Transverse colon (tissue), 4 donors: ENCODE data around the gene LEKR1. TPM values are rescaled to one million over a fixed set of nuclear protein-coding genes. Genes with fewer than 3 reads are reported as not detected.

Experiments
- DNase-seq: peaks from one replicate; pipeline ENCODE4 v3.0.0-alpha.2; 2019
- H3K27ac ChIP-seq, 4 donors: fragments of 200-600 bp; sonication (generic); 2 replicates each; pipeline ENCODE4 v1.5.1; 2016 to 2018; ENCODE audit warnings: inconsistent platforms in 4 of 4
- H3K27me3 ChIP-seq: fragments of 200-600 bp; sonication (generic); 2 replicates; pipeline ENCODE4 v1.5.1; 2017; ENCODE audit warnings: inconsistent platforms
- H3K36me3 ChIP-seq, 4 donors: fragments of 200-600 bp; sonication (generic); 2 replicates each; pipeline ENCODE4 v1.5.1; 2017 to 2019; ENCODE audit warnings: inconsistent platforms in 4 of 4
- H3K4me1 ChIP-seq, 4 donors: fragments of 200-600 bp; sonication (generic); 2 replicates each; pipeline ENCODE4 v1.5.1; 2017 to 2020; ENCODE audit warnings: inconsistent platforms in 4 of 4
- H3K4me3 ChIP-seq, 4 donors: fragments of 200-600 bp; sonication (generic); 1 replicate in 1 of 4; 2 replicates in 3 of 4; pipeline versions ENCODE4 v1.5.1 to v1.6.1; 2017 to 2019; ENCODE audit warnings: inconsistent platforms in 4 of 4
- H3K9me3 ChIP-seq, 2 donors: fragments of 200-600 bp; sonication (generic); 2 replicates each; pipeline ENCODE4 v1.5.1; 2017 to 2019; ENCODE audit warnings: inconsistent platforms in 2 of 2
- EP300 ChIP-seq: sonication (generic); formaldehyde crosslinking; IDR thresholded peaks from one replicate; pipeline ENCODE4 v1.6.1; 2017; ENCODE audit warnings: antibody characterized with exemption, low read depth
- POLR2A ChIP-seq: fragments of 450-650 bp; IDR thresholded peaks from one replicate; pipeline ENCODE4 v1.6.1; 2016; ENCODE audit warnings: antibody characterized with exemption, mild to moderate bottlenecking, moderate library complexity
- POLR2AphosphoS5 ChIP-seq, 3 donors: sonication (generic); formaldehyde crosslinking; IDR thresholded peaks; one replicate each; pipeline ENCODE4 v1.6.1; 2016; ENCODE audit warnings: antibody characterized with exemption in 3 of 3
- WGBS, 2 donors: methylation state at CpG; one replicate each; pipeline ENCODE4 v1.1.5; 2018; ENCODE audit warnings: low coverage in 1 of 2; 5-methylcytosine and 5-hydroxymethylcytosine counted together
- in situ Hi-C, 4 donors: fragments of 200-750 bp; cut with MboI; loops; one replicate each; pipeline versions ENCODE4 v1.15.0 to v1.15.1; 2017; ENCODE audit warnings: low sequenced_read_pairs in 3 of 4, low pct_ligation_motif_present in 1 of 4, low pct_unique_long_range_greater_than_20kb in 1 of 4
- intact Hi-C: fragments of 100-400 bp; cut with DNase I; formaldehyde crosslinking; loops from one replicate; pipeline ENCODE4 v1.15.1; 2023; ENCODE audit warnings: low total_unique reads
- total RNA-seq, 4 donors: library from RNA; depleted of rRNA; stranded (reverse); fragments of >200 nt; gene quantifications; one replicate each; pipeline ENCODE4 v1.1.0, GENCODE V29; 2016
- TF ChIP-seq, protein P1 (sequence below), 5 experiments: fragments of 200-600 bp in 3 of 5; fragments of 450-650 bp in 2 of 5; sonication (generic) in 3 of 5; IDR thresholded peaks; 1 replicate in 2 of 5; 2 replicates in 3 of 5; pipeline ENCODE4 v1.5.1; 2016 to 2017; ENCODE audit warnings: antibody characterized with exemption in 5 of 5, inconsistent platforms in 3 of 5, mild to moderate bottlenecking in 2 of 5, moderate library complexity in 1 of 5

LEKR1 gene
- total RNA-seq, 4 donors from 2014 or later, result 0.40 to 3.3 (median 0.96) TPM; not detected in 1

DNA sequence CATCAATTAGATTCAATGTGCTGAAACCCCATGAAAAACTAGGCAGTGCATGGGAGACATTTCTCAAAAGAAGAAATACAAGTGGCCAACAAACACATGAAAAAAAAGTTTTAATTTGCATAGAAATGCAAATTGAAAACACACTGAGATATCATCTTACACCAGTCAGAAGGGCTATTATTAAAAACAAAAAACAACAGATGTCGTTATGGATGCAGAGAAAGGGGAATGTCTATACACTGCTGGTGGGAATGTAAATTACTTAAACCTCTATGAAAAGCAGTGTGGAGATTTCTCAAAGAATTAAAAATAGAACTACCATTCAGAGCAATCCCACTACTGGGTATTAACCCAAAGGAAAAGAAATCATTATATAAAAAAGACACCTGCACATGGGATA lies 235.1 kb downstream of the LEKR1 start:
- TF ChIP-seq EP300 (no peak), POLR2A (no peak), POLR2AphosphoS5 (IDR thresholded peaks at IDR 0.05) (no peak)
- TF ChIP-seq, protein P1, sequence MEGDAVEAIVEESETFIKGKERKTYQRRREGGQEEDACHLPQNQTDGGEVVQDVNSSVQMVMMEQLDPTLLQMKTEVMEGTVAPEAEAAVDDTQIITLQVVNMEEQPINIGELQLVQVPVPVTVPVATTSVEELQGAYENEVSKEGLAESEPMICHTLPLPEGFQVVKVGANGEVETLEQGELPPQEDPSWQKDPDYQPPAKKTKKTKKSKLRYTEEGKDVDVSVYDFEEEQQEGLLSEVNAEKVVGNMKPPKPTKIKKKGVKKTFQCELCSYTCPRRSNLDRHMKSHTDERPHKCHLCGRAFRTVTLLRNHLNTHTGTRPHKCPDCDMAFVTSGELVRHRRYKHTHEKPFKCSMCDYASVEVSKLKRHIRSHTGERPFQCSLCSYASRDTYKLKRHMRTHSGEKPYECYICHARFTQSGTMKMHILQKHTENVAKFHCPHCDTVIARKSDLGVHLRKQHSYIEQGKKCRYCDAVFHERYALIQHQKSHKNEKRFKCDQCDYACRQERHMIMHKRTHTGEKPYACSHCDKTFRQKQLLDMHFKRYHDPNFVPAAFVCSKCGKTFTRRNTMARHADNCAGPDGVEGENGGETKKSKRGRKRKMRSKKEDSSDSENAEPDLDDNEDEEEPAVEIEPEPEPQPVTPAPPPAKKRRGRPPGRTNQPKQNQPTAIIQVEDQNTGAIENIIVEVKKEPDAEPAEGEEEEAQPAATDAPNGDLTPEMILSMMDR (IDR thresholded peaks at IDR 0.05), result no peak
- Histone ChIP-seq H3K9me3 (no peaks in the 10 kb centered on the region), H3K4me3 (no peak overlapping the region), H3K27me3 (no peaks in the 10 kb centered on the region), H3K36me3 (no peaks in the 10 kb centered on the region), H3K27ac (no peak overlapping the region), H3K4me1 (peaks cover 0 to 3% (median 0%) of the 10 kb centered on the region in 4 donors)
- no peak for DNase-seq
- 75 to 79% methylated on average over 1 of the region's 1 CpG for WGBS, 2 donors
- intact Hi-C loops (no loop called here), in situ Hi-C loops (no loop called here)

DNA sequence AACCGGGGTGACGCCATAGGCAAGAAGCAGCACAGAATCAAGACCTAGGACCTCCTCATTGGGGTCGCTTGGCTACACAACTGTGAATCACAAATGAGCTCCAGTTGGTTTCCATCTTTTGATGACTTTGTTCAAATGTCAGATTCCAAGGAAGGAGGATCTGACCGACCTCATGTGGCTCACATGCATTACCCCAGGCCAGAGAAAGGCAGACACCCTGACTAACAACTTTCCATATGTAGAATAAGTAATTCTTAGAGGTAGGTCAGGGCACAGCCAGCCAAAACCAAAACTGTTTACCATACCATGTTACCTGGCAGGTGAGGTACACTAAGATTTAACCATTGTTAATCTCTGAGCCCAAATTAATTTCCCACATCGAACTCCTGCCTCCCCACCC lies 237.3 kb downstream of the LEKR1 start:
- Histone ChIP-seq H3K4me1 (peaks cover 0 to 7% (median 0%) of the 10 kb centered on the region in 4 donors), H3K9me3 (no peaks in the 10 kb centered on the region), H3K27ac (no peak overlapping the region), H3K4me3 (no peak overlapping the region), H3K27me3 (no peaks in the 10 kb centered on the region), H3K36me3 (no peaks in the 10 kb centered on the region)
- TF ChIP-seq, protein P1 (IDR thresholded peaks at IDR 0.05), result no peak
- TF ChIP-seq POLR2A (no peak), EP300 (no peak), POLR2AphosphoS5 (IDR thresholded peaks at IDR 0.05) (no peak)
- 83 to 100% methylated on average over 2 to 5 of the region's 5 CpGs for WGBS, 2 donors
- intact Hi-C loops, result no loop called here
- in situ Hi-C loops, result no loop called here
- DNase-seq, result no peak

- TF ChIP-seq, protein P1 (IDR thresholded peaks at IDR 0.05), result no peak
- TF ChIP-seq POLR2AphosphoS5 (IDR thresholded peaks at IDR 0.05) (no peak), POLR2A (no peak), EP300 (no peak)
- no peak overlapping the region for H3K4me3 ChIP-seq
- no peaks in the 10 kb centered on the region for H3K27me3 ChIP-seq
- peaks cover 0 to 7% (median 0%) of the 10 kb centered on the region in 4 donors for H3K4me1 ChIP-seq
- in situ Hi-C loops, result no loop called here
- H3K9me3 ChIP-seq, result no peaks in the 10 kb centered on the region
- no peak overlapping the region for H3K27ac ChIP-seq
- WGBS, 2 donors, result 67 to 92% methylated on average over 2 of the region's 2 CpGs
- H3K36me3 ChIP-seq, result no peaks in the 10 kb centered on the region
- DNase-seq, result no peak
- intact Hi-C loops, result no loop called here
These were observed 237.8 kb downstream of the LEKR1 start for GRCh38 chr3:157063926-157064325.

- intact Hi-C loops (no loop called here), in situ Hi-C loops (no loop called here)
- Histone ChIP-seq H3K27ac (no peak overlapping the region), H3K27me3 (no peaks in the 10 kb centered on the region), H3K9me3 (no peaks in the 10 kb centered on the region), H3K4me1 (peaks cover 0 to 7% (median 0%) of the 10 kb centered on the region in 4 donors), H3K4me3 (no peak overlapping the region), H3K36me3 (no peaks in the 10 kb centered on the region)
- no peak for TF ChIP-seq POLR2A
- TF ChIP-seq, protein P1 (IDR thresholded peaks at IDR 0.05), result no peak
- no peak for TF ChIP-seq EP300
- WGBS, 2 donors, result 70 to 73% methylated on average over 3 to 7 of the region's 7 CpGs
- peak; percentile 23 for DNase-seq
These were observed 238.2 kb downstream of the LEKR1 start for GRCh38 chr3:157064402-157064801.
